ENCODE measurements around the gene PLXDC1. TPM values are rescaled to one million over a fixed set of nuclear protein-coding genes. Genes with fewer than 3 reads are reported as not detected.
"Not testable (repeated sequence)": the region's sequence is repeated elsewhere in the genome, so short reads cannot be mapped to it uniquely, and the experiment has no call there.

PLXDC1 gene
- total RNA-seq, 1 donor from 2014 or later = 2.5 TPM

- peaks cover 10% of the 10 kb centered on the region for H3K4me1 Mint-ChIP-seq
- H3K36me3 ChIP-seq = no peaks in the 10 kb centered on the region
- TF ChIP-seq EZH2 (IDR thresholded peaks at IDR 0.05) = no peak
- TF ChIP-seq EZH2phosphoT487 (IDR thresholded peaks at IDR 0.05) = no peak
- no peak for TF ChIP-seq CTCF (IDR thresholded peaks at IDR 0.05)
- H3F3A ChIP-seq (ENCODE audit: low read depth) = peaks cover 4% of the 10 kb centered on the region
- no peaks in the 10 kb centered on the region for H3K79me2 ChIP-seq (ENCODE audit: low read depth)
- no peak overlapping the region for H3K27ac ChIP-seq
- peaks cover 31% of the 10 kb centered on the region for H3K27me3 ChIP-seq
- H3K4me1 ChIP-seq = peaks cover 3% of the 10 kb centered on the region
- peak overlapping the region; percentile 78 for H3K4me3 Mint-ChIP-seq
- H3K4me2 ChIP-seq = peak overlapping the region; percentile 91
- H3K36me3 Mint-ChIP-seq = no peaks in the 10 kb centered on the region
- peak; percentile 66 for DNase-seq (ENCODE audit: low spot score)
- peaks cover 26% of the 10 kb centered on the region for H3K27me3 Mint-ChIP-seq (ENCODE audit: insufficient read depth, low read depth)
- H3K9me3 ChIP-seq (ENCODE audit: low read depth) = no peaks in the 10 kb centered on the region
- H3K9ac ChIP-seq = no peak overlapping the region
- H3K27ac Mint-ChIP-seq = no peak overlapping the region
- H4K20me1 ChIP-seq (ENCODE audit: low read depth) = no peaks in the 10 kb centered on the region
- peaks cover 3% of the 10 kb centered on the region for H3K9me3 Mint-ChIP-seq
- H2AFZ ChIP-seq (replicated peaks) = peak overlapping the region; percentile 94
- H3K4me3 ChIP-seq = peak overlapping the region; percentile 53
Observed at GRCh38 chr17:39026980-39027451, 124.4 kb downstream of the PLXDC1 start.

- peak overlapping the region; percentile 94 for H2AFZ ChIP-seq (replicated peaks)
- H3K27ac Mint-ChIP-seq; H3K9ac ChIP-seq; H3K27ac ChIP-seq; H3K4me1 ChIP-seq; H3K36me3 Mint-ChIP-seq; H3K9me3 ChIP-seq (ENCODE audit: low read depth); H3K4me2 ChIP-seq; H4K20me1 ChIP-seq (ENCODE audit: low read depth); H3F3A ChIP-seq (ENCODE audit: low read depth); H3K79me2 ChIP-seq (ENCODE audit: low read depth); H3K36me3 ChIP-seq; H3K9me3 Mint-ChIP-seq; DNase-seq (ENCODE audit: low spot score): not testable (repeated sequence)
- peak overlapping the region; percentile 53 for H3K4me3 ChIP-seq
- H3K27me3 Mint-ChIP-seq (ENCODE audit: insufficient read depth, low read depth) = peaks cover 26% of the 10 kb centered on the region
- H3K27me3 ChIP-seq = peaks cover 31% of the 10 kb centered on the region
- peaks cover 10% of the 10 kb centered on the region for H3K4me1 Mint-ChIP-seq
- H3K4me3 Mint-ChIP-seq = peak overlapping the region; percentile 78
Observed at GRCh38 chr17:39026346-39026745, 125.1 kb downstream of the PLXDC1 start.

GRCh38 chr17:39022924-39023323 lies 128.5 kb downstream of the PLXDC1 start:
- no peaks in the 10 kb centered on the region for H3K9me3 ChIP-seq (ENCODE audit: low read depth)
- no peak overlapping the region for H3K27ac ChIP-seq
- H3K4me3 Mint-ChIP-seq = no peak overlapping the region
- no peak overlapping the region for H2AFZ ChIP-seq (replicated peaks)
- H3K27me3 Mint-ChIP-seq (ENCODE audit: insufficient read depth, low read depth) = peaks cover 19% of the 10 kb centered on the region
- no peaks in the 10 kb centered on the region for H4K20me1 ChIP-seq (ENCODE audit: low read depth)
- H3K9ac ChIP-seq = no peak overlapping the region
- TF ChIP-seq CTCF (IDR thresholded peaks at IDR 0.05) (no peak), EZH2 (IDR thresholded peaks at IDR 0.05) (no peak), EZH2phosphoT487 (IDR thresholded peaks at IDR 0.05) (no peak)
- H3K79me2 ChIP-seq (ENCODE audit: low read depth) = no peaks in the 10 kb centered on the region
- peaks cover 10% of the 10 kb centered on the region for H3K4me1 Mint-ChIP-seq
- peaks cover 25% of the 10 kb centered on the region for H3K27me3 ChIP-seq
- no peak overlapping the region for H3K4me2 ChIP-seq
- no peaks in the 10 kb centered on the region for H3K9me3 Mint-ChIP-seq
- no peaks in the 10 kb centered on the region for H3K36me3 ChIP-seq
- DNase-seq (ENCODE audit: low spot score) = no peak
- H3K4me3 ChIP-seq = no peak overlapping the region
- peaks cover 13% of the 10 kb centered on the region for H3K4me1 ChIP-seq
- H3K36me3 Mint-ChIP-seq = no peaks in the 10 kb centered on the region
- peaks cover 4% of the 10 kb centered on the region for H3F3A ChIP-seq (ENCODE audit: low read depth)
- no peak overlapping the region for H3K27ac Mint-ChIP-seq

- H3K36me3 Mint-ChIP-seq; H3K9ac ChIP-seq; H3K9me3 ChIP-seq (ENCODE audit: low read depth); H3K79me2 ChIP-seq (ENCODE audit: low read depth); H3F3A ChIP-seq (ENCODE audit: low read depth); H3K27me3 ChIP-seq; H3K4me1 Mint-ChIP-seq; H3K9me3 Mint-ChIP-seq; H3K36me3 ChIP-seq; H2AFZ ChIP-seq (replicated peaks); H3K4me3 Mint-ChIP-seq; H3K27ac ChIP-seq; H3K27ac Mint-ChIP-seq; H3K4me1 ChIP-seq; H3K27me3 Mint-ChIP-seq (ENCODE audit: insufficient read depth, low read depth); H3K4me2 ChIP-seq; H3K4me3 ChIP-seq; DNase-seq (ENCODE audit: low spot score); H4K20me1 ChIP-seq (ENCODE audit: low read depth): not testable (repeated sequence)
Observed at GRCh38 chr17:39020037-39020436, 131.4 kb downstream of the PLXDC1 start.

All from neural progenitor cell (in vitro differentiated cells).